Measurements from ENCODE around the gene MRPL38.
"Not testable (repeated sequence)": the region's sequence is repeated elsewhere in the genome, so short reads cannot be mapped to it uniquely, and the experiment has no call there.

DNA sequence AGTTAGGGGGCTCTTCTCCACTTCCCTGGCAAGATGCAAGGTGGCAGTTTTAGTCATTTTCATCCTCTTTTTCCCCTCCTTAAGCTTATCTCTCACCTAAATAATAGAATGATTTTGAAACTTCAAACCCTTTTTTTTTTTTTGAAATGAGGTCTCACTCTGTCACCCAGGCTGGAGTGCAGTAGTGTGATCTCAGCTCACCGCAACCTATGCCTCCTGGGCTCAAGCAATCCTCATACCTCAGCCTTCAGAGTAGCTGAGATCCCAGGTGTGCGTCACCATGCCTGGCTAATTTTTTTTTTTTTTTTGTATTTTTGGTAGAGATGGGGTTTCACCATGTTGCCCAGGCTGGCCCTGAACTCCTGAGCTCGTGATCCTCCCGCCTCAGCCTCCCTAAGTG, 39.8 kb downstream of the MRPL38 start:
- TF ChIP-seq, protein P1, sequence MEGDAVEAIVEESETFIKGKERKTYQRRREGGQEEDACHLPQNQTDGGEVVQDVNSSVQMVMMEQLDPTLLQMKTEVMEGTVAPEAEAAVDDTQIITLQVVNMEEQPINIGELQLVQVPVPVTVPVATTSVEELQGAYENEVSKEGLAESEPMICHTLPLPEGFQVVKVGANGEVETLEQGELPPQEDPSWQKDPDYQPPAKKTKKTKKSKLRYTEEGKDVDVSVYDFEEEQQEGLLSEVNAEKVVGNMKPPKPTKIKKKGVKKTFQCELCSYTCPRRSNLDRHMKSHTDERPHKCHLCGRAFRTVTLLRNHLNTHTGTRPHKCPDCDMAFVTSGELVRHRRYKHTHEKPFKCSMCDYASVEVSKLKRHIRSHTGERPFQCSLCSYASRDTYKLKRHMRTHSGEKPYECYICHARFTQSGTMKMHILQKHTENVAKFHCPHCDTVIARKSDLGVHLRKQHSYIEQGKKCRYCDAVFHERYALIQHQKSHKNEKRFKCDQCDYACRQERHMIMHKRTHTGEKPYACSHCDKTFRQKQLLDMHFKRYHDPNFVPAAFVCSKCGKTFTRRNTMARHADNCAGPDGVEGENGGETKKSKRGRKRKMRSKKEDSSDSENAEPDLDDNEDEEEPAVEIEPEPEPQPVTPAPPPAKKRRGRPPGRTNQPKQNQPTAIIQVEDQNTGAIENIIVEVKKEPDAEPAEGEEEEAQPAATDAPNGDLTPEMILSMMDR (IDR thresholded peaks at IDR 0.05; ENCODE audit: insufficient read depth, low read depth, low read length): not testable (repeated sequence)
- not testable (repeated sequence) for TF ChIP-seq EZH2 (IDR thresholded peaks at IDR 0.05; ENCODE audit: insufficient read depth, low read length)

Measured in astrocyte (in vitro differentiated cells and primary cell).